ENCODE data around the gene RCOR3.
"Not testable (repeated sequence)": the region's sequence is repeated elsewhere in the genome, so short reads cannot be mapped to it uniquely, and the experiment has no call there.

Gene RCOR3

DNA sequence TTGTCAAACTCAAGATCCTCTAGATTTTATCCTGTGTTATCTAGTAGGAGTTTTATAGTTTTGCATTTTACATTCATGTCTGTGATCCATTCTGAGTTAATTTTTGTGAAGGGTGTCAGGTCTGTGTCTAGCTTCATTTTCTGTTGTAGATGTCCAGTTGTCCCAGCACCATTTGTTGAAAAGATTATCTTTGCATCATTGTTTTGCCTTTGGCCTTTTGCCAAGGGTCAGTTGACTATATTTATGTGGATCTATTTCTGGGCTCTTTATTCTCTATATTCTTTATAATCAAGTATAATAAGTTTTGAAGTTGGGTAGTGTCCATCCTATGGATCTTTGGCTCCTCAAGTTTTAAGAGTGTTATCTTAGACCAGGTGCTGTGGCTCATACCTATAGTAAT, 89.4 kb downstream of the RCOR3 start:
- TF ChIP-seq, protein P1, sequence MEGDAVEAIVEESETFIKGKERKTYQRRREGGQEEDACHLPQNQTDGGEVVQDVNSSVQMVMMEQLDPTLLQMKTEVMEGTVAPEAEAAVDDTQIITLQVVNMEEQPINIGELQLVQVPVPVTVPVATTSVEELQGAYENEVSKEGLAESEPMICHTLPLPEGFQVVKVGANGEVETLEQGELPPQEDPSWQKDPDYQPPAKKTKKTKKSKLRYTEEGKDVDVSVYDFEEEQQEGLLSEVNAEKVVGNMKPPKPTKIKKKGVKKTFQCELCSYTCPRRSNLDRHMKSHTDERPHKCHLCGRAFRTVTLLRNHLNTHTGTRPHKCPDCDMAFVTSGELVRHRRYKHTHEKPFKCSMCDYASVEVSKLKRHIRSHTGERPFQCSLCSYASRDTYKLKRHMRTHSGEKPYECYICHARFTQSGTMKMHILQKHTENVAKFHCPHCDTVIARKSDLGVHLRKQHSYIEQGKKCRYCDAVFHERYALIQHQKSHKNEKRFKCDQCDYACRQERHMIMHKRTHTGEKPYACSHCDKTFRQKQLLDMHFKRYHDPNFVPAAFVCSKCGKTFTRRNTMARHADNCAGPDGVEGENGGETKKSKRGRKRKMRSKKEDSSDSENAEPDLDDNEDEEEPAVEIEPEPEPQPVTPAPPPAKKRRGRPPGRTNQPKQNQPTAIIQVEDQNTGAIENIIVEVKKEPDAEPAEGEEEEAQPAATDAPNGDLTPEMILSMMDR (conservative IDR thresholded peaks at IDR 0.05; ENCODE audit: low read depth): no peak
- DNase-seq (ENCODE audit: low spot score): no peak
- ChIA-PET CTCF (no interaction called here), POLR2A (ENCODE audit: low non-redundant PET) (no interaction called here)
- H3K27ac ChIP-seq: no peak overlapping the region

DNA sequence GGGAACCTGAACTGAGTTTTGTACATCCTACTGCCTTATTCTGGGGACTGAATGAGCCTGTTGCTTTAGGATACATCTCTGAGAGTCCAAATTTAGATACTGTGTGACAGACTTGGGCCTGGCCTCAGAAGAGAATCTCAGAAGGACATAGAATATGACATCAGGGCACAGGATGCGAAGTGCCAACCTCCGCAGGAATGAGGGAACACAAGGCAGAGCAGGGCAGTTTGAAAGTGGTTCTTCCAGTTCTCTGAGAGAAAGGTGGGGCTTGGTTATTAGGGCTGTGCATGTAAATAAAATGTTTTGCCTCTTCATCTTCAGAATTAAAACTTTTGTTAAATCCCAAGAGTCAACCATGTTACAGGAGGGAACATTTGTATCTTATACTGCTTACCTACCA, 90.6 kb downstream of the RCOR3 start:
- TF ChIP-seq, protein P1 (conservative IDR thresholded peaks at IDR 0.05; ENCODE audit: low read depth): no peak
- ChIA-PET POLR2A (ENCODE audit: low non-redundant PET) (no interaction called here), CTCF (interaction anchor here (0.7 to 1.0 kb wide), 2 partner anchors 121 to 163 kb away, joined by 3 to 4 read pairs; no protein-coding TSS in a partner anchor)
- DNase-seq (ENCODE audit: low spot score): no peak
- H3K27ac ChIP-seq: no peak overlapping the region

DNA sequence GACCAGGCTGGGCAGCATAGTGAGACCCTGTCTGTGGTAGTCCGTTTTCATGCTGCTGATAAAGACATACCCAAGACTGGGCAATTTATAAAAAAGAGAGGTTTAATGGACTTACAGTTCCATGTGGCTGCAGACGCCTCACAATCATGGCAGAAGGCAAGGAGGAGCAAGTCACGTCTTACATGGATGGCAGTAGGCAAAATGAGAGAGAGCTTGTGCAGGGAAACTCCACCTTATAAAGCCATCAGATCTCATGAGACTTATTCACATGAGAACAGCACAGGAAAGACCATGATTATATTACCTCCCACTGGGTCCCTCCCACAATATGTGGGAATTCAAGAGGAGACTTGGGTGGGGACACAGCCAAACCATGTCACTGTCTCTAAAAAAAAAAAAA, 92.9 kb downstream of the RCOR3 start:
- H3K27ac ChIP-seq; POLR2A ChIA-PET (ENCODE audit: low non-redundant PET); DNase-seq (ENCODE audit: low spot score): not testable (repeated sequence)
- CTCF ChIA-PET: interaction anchor here (0.6 to 0.7 kb wide), 3 partner anchors 20 to 472 kb away, joined by 3 to 4 read pairs (median 4); no protein-coding TSS in a partner anchor

DNA sequence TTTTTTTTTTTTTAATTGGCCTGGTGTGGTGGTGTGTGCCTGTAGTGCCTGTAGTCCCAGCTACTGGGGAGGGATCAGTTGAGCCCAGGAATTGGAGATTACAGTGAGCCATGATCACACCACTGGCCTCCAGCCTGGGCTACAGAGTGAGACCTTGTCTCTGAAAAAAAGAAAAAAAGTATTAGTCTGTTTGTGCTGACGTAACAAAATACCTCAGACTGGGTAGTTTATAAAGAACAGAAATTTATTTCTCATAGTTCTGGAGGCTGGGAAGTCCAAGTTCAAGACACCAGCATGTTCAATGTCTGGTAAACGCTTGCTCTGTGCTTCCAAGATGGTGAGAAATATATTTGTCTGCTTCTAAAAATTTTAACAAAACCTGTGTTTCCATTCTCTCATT, 93.3 kb downstream of the RCOR3 start:
- ChIA-PET CTCF (interaction anchor here (0.6 to 0.7 kb wide), 3 partner anchors 21 to 472 kb away, joined by 3 to 4 read pairs (median 4); no protein-coding TSS in a partner anchor), POLR2A (ENCODE audit: low non-redundant PET) (no interaction called here)
- TF ChIP-seq, protein P1 (conservative IDR thresholded peaks at IDR 0.05; ENCODE audit: low read depth): no peak
- no peak for DNase-seq (ENCODE audit: low spot score)
- no peak overlapping the region for H3K27ac ChIP-seq

DNA sequence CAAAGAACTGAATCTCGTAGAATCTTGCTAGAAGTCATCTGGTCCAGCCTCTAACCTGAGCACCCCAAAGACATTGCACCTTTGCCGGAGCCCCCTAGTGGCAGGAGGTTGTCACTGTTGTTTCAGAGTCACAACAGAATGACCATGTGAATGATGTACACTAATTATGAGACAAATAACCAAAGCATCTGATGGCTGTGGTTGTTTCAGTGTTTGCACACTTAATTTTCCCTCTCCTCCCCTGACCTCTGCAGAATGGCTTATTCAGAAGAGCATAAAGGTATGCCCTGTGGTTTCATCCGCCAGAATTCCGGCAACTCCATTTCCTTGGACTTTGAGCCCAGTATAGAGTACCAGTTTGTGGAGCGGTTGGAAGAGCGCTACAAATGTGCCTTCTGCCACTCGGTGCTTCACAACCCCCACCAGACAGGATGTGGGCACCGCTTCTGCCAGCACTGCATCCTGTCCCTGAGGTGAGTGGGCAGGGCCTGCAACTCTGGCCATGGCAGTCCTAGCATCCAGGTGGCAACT, 93.9 kb downstream of the RCOR3 start:
- CTCF ChIA-PET: no interaction called here
- H3K27ac ChIP-seq: no peak overlapping the region
- POLR2A ChIA-PET (ENCODE audit: low non-redundant PET): no interaction called here
- DNase-seq (ENCODE audit: low spot score): peak; percentile 26
- TF ChIP-seq, protein P1 (conservative IDR thresholded peaks at IDR 0.05; ENCODE audit: low read depth): peak; percentile 59

DNA sequence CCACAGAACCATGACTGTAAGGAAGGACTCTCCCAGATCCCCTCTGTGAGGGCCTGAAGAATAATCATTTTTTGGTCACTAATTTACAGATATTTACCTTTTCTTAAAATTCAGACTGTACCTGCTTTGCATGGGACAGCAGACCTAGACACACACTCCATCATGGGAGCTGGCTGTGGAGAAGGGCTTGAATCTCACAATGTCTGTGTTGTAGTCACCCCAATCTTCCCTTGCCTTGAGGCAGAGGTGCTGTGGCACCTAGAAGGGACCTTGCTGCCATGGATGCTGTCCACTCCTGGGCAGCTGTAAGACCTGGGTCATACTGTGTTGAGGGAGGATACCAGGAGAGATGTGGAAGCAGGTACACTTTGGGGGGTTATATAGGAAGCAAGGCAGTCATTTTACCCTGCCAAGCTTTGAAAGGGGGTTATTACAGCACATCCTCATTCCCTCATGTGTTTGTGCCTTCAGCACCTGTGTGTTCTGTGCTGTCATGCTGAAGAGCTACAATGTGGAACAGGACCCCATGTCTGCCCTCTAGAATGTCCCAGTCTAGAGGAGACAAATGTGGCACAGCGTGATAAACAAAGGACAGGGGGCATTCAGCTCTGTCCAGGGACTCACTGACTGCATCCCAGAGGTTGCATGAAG, 94.5 kb downstream of the RCOR3 start:
- TF ChIP-seq, protein P1 (conservative IDR thresholded peaks at IDR 0.05; ENCODE audit: low read depth): no peak
- ChIA-PET POLR2A (ENCODE audit: low non-redundant PET) (no interaction called here), CTCF (no interaction called here)
- no peak overlapping the region for H3K27ac ChIP-seq
- no peak for DNase-seq (ENCODE audit: low spot score)

DNA sequence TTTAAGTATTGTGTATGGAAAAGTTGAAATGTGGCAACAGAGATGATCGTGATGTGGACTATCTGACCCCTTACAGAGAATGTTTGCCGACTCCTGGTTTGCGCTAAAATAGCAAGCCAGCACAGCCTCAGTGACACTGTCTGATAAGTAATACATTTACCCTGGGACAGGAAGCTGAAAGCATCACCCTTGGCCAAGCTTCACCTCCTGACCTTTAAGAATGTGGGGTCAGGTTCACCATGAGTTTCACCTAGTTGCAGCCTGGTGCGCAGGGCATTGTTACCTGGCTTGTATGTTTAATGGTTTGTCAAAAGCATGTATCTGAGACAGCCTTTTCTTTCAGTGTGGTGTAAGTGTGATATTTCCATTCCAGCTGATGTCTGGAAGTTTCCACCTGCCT, 96.7 kb downstream of the RCOR3 start:
- H3K27ac ChIP-seq: no peak overlapping the region
- TF ChIP-seq, protein P1 (conservative IDR thresholded peaks at IDR 0.05; ENCODE audit: low read depth): no peak
- ChIA-PET CTCF (interaction anchor here (0.6 kb wide), 1 partner anchor 907 kb away, joined by 3 read pairs; no protein-coding TSS in a partner anchor), POLR2A (ENCODE audit: low non-redundant PET) (no interaction called here)
- no peak for DNase-seq (ENCODE audit: low spot score)
